ENCODE results near the gene NFYC.

The NFYC gene

DNA sequence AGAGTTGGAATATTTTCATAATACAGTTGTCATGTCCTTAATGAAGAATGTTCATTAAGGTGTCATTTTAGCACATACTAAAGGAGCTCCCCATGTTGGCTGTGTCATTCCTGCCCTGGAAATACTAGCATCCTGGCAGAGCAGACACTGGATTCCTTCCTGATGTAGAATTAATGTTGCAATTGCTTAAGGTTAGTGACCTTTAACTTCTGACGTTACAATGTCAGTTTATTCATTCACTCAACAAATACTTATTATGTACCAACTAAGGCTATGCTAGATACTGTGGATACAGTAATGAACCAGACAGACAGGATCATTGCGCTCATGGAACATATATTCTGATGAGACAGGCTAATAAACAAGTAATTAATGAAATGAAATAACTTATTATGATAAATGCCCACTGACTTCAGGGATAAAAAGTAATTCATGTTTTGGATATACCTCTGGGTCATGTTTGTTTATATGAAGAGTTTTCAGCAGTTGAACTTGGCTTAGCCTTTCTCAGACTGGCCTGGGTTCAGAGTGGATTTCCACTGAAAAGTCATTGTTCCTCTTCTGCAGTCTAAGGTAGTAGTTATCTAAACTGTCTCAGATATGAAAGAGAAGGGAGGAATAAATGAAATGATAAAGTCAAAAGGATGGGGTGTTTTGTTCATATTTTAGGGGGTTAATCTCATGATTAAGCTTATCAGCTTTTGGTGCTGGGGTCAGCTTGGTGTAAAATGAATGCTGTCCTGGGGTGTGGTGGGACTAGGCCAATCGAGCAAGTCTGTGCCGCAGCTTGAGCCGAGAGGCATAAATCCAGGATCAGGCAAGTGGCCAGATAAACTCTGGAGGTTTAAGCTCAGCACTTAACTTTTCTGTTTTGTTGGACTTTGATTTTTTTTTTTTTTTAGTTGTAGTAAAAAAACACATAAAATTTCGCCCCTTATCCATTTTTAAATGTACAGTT is 48.8 kb downstream of the NFYC start:
- DNase-seq: no peak

DNA sequence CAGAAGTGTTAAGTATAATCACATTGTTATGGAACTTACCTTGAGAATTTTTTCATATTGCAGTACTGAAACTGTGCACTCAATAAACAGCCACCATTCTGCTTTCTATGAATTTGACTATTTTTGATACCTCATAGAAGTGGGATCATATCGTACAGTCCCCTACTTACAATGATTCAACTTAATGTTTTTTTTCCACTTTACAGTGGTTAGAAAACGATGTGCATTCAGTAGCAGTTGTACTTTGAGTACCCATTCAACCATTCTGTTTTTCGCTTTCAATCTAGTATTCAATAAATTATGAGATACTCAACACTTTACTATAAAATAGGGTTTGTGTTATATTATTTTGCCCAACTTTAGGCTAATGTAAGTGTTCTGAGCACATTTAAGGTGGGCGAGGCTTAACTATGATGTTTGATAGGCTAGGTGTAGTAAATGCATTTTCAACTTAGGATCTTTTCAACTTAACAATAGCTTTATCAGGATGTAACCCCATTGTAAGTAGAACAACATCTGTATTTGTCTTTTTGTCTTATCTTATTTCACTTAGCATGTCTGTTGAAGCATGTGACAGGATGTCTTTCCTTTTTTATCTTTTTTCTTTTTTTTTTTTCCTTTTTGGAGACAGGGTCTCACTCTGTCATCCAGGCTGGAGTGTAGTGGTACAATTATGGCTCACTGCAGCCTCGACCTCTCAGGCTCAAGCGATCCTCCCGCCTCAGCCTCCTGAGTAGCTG is 49.7 kb downstream of the NFYC start:
- DNase-seq: no peak

DNA sequence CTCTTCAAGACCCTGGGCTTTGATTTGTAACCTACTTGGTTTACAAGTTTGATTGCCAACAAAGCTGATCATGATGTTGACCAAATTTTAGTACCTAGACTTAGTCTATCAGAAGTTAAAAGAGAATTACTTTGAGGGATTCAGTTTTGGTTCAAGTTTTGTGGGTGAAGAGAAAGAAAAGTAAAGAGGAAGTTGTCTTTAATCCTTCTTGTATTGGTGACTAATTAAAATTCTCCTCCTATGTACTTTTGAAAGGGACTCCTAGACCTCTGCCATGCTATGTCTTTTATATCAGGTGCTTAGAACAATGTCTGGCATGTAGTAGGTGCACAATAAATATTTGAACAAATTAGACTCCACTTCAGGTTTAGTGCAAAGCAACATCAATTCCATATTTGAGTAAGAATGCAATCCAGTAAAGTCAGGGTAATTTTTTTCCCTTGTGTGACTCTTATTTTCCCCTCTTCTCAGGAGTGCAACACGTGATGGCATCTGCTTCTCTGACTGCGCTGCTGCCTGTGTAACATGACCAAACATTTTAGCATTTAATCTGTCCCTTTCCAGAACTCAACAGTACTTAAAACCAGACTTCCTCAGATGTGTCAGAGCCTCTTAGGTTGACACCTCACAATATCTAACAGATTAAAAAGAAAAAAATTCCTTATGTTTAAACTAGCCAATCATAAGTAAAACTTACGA is 51.0 kb downstream of the NFYC start:
- DNase-seq: no peak

DNA sequence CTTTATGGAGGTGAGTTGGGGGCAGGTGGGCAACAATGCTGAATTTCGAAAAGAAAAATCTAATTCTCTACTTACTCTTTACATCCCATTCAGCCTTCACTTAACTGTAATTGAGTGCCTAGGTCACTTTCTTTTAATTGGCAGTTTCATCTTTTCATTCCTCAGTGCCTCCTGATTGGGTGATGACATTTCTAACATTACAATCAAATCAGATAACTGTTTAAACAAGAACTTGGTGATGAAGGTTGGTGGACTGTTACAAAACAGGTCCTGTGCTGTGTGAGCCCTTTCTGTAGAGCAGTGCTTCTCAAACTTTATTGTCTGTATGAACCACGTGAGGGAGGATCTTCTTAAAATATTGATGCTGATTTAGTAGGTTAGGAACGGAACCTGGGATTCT is 51.9 kb downstream of the NFYC start:
- no peak for DNase-seq

DNA sequence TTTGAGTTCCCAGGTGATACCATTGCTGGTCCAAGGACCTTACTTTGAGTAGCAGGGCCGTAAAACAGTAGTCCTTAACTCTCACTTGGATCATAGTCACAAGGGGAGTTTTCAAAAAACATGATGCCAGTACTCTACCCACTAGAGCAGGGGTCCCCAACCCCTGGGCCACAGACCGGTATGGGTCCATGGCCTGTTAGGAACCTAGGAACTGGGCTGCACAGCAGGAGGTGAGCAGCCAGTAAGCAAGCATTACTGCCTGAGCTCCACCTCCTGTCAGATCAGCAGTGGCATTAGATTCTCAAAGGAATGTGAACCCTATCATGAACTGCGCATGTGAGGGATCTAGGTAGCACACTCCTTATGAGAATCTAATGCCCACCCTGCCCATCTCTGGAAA is 52.4 kb downstream of the NFYC start:
- DNase-seq: no peak

DNA sequence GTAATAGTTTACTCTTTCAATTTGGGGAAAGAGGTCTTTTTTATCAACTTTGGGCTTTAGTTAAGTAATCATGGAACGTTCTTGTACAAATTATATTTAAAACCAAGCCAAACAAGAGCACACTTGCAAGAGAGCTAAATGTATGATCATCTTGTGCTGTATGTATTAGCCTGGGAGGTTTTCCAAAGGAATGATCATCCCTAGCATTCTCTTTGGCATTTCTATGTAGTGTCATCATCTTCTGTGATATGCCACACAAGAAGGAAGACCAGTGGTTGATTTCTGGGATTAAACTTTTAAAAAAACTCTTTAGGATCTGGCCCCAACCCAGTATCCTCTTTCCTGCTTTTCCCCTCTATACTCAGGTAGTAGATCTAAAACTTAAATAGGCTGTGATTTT is 53.7 kb downstream of the NFYC start:
- DNase-seq: peak; percentile 88

DNA sequence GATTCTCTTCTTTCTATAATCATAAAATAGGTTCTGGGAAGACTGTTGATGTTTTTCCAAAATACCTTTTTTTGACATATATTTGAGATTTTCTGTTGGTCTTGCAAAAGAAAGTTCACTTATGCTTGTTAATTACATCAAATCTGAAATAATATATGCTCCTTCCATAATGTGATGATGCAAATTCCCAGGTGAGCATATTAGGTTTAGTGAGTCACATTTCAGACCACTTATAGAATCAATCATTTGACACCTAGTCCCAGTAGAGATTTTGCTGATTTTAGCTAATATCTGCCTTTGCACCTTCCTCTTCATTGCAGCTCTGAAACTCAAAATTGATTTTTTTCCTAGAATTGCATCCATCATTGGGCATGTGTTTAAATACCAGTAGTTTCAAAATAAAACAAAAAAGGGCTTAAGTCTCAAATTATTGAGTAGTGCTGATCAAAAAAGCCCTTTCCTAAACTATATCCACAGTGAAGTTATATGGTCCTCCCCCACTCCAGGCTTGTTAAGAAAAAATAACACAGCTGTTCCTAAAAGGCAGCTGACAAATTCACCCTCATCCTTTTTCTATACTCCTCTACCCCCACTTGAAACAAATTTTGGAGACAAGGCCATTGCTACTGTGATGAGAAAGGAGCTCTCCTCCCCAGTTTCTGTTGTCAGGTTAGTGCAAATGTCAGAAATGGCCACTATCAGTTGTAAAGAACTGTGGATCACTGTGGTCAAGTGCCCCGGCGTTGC is 55.0 kb downstream of the NFYC start:
- DNase-seq: no peak

DNA sequence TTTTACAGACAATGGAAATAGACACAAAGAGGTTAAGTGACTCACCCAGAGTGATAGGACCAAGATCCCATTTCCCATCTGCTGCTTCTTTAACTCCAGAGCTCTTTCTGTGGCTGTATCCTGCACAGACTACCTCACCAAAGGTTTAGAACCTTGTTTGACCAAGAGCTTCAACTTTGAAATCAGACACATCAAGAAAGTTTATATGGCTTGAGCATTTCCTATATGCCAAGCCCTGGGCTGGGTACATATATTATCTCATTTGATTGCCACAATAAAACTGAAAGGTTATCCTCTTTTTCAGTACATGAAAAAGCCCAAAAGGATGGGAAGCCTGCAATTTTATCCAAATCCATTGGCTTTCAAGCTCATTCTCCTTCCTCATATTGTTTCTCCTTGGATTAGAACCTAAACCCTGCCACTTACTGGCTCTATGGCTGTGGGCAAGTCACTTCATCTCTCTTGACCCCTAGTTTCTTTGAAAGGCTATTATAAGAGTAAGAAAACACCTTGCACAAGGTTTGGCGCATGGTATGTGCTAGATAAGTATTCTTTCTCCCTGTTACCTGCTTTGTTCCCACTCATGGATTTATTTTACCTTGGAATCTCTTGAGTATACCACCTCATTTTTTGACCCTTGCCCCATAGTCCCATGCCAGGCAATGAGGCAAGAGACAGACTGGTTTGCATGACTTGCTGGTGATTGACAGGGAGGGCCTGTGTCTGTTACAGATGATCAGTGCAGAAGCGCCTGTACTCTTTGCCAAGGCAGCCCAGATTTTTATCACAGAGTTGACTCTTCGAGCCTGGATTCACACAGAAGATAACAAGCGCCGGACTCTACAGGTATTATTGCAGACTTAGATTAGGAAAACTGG is 57.6 kb downstream of the NFYC start:
- DNase-seq: no peak

DNA sequence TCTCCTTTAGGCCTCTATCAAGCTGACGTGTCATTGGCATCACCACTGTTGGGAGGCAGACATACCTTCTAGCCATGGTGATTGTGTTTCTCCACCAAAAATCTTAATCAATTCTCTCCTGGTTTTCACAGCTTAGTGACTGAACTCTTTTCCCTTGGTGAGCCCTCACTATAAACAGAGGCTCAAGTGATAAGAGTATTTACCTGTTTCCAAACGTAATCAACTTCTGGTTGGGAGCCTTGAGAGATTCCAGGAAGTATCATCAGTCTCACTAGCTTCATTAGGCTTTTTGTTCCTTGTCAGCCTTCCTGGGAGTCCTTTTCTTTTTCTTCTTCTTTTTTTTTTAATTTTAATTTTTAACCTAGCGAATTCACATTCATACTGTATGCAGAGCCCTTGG is 58.3 kb downstream of the NFYC start:
- no peak for DNase-seq

DNA sequence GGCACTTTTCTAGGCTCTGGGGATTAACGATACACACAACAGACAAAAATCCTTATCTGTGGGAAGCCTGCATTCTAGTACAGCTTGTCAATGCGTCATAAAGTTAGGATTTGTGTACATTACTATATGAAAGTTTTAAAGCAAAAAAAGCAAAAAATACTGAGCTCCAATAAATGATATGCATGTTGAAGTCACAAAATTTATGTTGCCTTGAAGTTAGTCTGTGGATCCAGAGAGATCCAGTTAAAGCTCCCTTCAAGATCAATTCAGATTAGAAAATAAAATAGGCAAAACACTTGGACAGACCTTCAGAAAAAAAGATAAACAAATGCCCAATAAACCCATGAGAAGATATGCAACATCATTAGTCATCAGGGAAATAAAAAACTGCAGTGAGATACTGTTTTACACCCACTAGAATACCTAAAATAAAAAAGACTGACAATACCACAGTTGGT is 59.0 kb downstream of the NFYC start:
- DNase-seq: no peak

DNA sequence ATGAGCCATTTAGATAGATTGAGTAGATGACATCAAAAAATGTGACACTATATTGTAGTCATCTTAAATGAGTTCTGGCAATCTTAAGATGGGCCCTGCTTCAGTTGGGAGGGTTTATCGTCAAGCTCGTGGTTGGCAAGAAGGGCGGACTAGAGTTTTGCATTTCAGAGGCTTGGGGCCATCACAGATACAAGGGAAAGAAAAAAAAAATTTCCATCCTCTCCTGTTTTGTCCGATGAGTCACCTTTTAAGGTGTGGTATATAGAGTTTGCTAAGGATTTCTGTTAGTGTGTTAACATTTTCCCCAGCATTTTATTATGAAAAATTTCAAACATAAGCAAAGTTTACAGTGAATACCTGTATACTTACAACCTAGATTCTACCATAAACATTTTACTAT is 60.3 kb downstream of the NFYC start:
- DNase-seq: no peak

DNA sequence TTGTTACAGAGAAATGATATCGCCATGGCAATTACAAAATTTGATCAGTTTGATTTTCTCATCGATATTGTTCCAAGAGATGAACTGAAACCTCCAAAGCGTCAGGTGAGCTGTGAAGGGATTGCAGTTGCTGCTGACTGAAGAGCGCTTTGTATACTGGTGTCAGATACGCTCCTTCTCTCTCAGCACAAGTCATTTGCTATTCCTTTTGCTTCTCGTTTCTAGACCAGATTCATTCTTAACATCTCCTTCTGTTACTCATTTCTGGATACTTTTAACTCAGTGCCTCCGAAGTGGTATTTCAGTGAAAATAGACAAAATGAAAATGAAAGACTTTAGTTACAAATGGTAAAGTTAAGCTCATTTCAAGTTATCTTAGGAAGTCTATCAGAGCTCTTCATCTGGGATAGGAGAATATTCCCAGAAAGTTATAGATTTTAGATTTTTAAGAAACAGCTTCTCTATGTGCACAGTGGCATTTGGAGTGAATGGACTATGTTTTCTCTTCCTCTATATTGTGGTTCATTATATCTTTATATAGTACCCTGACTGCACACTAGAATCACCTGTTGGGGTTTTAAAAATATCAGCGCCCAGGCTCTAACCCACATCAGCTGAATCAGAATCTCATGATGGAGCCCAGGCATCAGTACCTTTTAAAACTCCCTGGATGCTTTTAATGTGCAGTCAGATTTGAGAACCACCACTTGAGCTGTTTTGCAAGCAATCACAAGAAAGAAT is 61.8 kb downstream of the NFYC start:
- DNase-seq: no peak

DNA sequence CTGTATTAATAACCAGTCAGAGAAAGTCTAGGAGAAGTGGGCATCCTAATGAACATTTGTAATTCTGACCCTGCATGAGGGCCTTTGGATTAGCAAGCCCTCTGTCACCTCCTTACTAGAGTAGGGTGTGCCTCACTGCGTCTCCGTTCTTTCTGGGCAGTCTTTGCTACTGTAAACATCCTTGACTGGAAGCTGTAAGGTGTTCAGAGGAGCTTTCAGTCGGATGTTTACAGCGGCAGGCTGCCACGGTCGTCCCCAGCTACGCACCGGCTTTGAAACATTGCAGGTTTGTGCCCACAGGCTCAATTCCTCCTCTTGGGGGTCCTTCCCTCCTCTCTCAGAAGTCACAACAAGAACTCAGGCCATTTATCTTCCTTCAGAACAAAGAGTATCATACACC is 62.7 kb downstream of the NFYC start:
- no peak for DNase-seq

DNA sequence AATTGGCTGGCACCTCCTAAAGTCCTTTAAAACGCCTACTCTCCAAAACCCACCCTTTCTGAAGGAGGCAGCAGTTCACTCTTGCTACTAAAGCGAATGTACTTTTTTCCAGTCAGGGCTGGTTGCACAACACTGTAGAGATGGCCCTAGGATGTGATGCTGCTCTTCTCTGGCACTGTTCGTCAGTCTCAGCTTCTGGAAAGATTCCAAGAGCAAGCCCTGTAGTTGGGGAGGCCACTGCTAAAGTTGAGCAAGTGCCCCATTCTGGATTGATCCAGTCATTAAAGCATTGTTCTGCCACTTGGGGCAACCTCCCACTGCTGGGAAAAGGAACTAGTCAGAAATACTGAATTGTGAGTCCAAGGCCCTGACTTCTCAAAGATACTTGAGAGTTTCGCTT is 63.6 kb downstream of the NFYC start:
- DNase-seq: no peak

DNA sequence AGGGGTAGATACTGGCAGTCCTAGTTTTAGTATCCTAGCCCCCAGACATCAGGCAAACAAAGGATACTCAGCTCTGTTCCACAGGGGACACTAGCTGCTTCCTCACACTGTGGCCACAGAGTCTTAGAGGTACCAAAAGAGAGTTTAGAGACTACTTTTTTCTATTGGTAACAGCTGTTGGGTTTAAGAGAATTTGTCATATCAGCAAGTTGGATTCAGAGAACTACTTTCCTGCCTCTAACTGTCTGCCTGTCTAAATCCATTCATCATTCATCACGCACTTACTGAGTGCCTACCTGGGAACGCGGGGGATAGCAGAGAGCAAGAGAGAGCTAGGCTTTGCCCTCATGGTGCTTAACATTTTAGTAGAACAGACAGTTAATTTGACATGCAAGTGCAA is 65.0 kb downstream of the NFYC start:
- DNase-seq: no peak

DNA sequence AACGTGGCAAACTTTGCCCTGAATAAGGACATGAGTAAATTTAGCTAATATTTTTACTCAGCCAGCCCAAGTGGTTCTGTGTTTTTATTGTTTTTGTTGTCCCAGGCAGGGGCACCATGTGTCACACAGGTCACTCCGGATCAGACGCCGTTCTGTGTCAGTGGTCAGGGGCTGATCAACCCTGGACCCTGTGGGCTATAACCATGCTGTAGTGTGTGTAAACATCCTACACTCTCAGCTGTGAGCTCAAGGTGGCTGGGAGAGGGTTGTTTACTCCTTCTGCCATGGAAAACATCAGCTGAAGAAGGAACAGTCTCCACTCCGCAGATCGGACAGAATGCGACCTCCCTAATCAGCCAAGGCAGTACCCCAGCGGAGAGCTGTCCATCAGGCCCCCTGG is 65.6 kb downstream of the NFYC start:
- no peak for DNase-seq

DNA sequence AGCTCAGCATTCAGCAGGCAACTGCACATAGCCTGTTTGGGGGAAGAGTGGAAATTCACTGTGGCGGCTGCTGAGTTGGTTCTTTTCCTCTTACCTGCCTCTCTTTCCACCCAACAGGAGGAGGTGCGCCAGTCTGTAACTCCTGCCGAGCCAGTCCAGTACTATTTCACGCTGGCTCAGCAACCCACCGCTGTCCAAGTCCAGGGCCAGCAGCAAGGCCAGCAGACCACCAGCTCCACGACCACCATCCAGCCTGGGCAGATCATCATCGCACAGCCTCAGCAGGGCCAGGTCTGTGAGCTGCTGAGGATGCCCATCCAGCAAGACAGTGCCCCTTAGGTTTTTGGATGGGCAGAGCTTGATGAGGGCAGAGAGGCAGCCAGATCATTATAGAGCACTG is 66.5 kb downstream of the NFYC start:
- DNase-seq: no peak

DNA sequence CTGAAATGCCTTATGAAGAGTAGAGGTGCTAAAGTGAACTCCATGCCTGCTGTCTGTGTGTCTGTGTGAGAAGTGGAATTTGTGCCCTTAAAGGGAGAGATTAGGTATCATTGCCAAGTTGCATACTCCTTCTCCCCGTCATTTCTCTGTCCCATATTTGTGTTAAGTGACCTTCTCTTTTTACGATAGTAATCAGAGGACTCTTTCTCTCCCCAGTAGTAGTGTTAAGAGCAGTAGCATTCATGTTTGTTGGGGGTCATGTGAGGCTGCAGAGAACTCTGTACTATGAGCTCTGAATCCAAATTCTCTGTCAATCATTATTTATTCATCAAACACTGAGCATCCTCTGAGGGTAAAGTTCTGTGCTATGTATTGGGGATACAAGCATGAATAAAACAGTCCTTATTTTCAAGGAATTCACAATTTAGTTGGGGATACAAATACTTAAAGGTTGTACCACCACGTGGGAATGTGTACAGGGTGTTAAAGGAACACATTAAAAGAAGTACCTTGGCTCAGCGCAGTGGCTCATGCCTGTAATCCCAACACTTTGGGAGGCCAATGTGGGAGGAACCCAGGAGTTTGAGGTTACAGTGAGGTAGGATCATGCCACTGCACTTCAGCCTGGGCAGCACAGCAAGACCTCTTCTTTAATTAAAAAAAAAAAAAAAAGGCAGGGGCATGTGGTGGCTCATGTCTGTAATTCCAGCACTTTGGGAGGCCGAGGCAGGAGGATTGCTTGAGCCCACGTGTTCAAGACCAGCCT is 67.3 kb downstream of the NFYC start:
- no peak for DNase-seq

DNA sequence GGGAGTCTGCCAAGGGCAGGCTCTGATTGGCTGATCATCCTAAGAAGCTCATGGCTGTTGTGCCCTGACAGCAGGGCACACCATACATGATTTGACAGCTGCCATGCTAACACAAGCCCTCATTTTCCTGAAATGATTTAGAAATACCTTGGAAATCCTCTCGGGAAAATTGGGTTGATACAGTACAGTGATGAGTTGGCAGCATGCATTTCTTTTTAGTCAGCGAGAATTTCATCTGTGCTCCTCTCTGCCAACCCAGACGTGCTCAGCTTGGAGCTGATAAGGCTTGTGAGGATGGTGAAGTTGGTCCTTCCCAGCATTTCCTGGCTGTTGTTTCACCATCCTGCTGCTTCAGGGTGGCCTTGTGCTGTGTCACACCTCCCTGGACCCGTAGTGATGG is 69.5 kb downstream of the NFYC start:
- peak; percentile 46 for DNase-seq

Data from fibroblast of skin of scalp (primary cell).